ENCODE measurements around the gene OGFR.

Gene OGFR

DNA sequence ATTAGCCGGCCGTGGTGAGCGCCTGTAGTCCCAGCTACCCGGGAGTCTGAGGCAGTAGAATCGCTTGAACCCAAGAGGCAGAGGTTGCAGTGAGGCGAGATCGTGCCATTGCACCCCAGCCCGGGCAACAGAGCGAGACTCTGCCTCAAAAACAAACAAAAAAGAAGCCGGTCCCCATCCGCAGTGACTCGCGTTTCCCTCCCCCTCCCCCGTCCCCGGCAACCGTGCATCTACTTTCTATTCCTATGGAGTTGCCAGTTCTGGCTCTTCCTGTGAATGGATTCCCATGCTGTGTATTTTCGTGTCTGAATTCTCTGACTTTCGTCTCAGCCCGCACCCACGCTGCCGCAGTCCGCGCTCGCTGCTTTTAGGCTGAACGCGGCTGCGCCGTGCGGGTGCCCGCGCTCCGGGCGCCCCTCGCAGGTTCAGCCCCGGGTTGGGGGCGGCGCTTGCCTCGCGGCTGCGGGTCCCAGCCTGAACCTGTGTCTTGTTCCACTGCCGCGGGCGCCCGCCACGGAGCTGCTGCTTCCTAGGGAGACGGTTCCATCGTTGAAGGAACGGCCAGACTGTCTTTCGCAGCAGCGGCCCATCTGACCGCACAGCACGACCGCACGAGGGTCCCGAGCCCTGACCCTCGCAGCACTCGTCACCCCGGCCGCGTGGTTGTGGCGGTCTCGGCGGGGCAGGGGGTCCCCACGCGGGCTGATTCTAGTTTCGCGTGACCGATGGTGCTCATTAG is 9.4 kb upstream of the OGFR start:
- TF ChIP-seq, protein P1, sequence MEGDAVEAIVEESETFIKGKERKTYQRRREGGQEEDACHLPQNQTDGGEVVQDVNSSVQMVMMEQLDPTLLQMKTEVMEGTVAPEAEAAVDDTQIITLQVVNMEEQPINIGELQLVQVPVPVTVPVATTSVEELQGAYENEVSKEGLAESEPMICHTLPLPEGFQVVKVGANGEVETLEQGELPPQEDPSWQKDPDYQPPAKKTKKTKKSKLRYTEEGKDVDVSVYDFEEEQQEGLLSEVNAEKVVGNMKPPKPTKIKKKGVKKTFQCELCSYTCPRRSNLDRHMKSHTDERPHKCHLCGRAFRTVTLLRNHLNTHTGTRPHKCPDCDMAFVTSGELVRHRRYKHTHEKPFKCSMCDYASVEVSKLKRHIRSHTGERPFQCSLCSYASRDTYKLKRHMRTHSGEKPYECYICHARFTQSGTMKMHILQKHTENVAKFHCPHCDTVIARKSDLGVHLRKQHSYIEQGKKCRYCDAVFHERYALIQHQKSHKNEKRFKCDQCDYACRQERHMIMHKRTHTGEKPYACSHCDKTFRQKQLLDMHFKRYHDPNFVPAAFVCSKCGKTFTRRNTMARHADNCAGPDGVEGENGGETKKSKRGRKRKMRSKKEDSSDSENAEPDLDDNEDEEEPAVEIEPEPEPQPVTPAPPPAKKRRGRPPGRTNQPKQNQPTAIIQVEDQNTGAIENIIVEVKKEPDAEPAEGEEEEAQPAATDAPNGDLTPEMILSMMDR (conservative IDR thresholded peaks at IDR 0.05; ENCODE audit: low read depth, low read length) = no peak
- H3K4me3 ChIP-seq (ENCODE audit: low read depth, low read length) = peak overlapping the region; percentile 74
- DNase-seq (ENCODE audit: low read depth) = peak; percentile 59

DNA sequence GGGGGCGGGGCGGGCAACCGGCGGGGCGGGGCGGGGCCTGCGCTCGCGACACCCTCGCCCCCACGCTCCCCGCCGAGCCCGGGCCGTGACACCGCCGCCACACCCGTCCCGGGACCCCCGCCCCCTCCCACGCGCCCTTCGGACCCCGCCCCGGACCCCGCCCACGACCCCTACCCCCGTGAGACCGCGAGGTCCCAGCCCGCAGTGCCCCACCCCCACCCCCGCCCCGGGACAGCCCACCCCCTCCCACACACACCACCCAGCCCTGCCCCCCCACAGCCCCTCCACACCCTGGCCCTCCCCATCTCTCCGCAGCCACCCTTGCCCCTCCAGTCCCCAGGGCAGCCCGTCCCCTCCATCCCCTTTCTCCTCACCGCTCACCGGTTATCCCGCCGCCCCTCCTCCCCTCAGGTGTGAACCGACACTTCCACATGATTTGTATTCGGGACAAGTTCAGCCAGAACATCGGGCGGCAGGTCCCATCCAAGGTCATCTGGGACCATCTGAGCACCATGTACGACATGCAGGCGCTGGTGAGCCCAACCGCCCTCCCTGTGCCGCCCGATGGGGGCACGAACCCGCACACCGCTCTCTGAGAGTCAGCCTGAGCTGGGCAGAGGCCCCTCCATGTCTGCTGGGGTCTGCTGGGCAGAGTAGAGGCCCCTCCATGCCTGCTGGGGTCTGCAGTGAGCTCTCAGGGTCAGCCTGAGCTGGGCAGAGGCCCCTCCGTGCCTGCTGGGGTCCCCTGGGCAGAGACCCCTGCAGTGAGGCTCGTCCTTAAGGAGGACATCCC is 7.7 kb upstream of the OGFR start:
- peak overlapping the region; percentile 74 for H3K4me3 ChIP-seq (ENCODE audit: low read depth, low read length)
- no peak for DNase-seq (ENCODE audit: low read depth)
- TF ChIP-seq, protein P1 (conservative IDR thresholded peaks at IDR 0.05; ENCODE audit: low read depth, low read length) = no peak

DNA sequence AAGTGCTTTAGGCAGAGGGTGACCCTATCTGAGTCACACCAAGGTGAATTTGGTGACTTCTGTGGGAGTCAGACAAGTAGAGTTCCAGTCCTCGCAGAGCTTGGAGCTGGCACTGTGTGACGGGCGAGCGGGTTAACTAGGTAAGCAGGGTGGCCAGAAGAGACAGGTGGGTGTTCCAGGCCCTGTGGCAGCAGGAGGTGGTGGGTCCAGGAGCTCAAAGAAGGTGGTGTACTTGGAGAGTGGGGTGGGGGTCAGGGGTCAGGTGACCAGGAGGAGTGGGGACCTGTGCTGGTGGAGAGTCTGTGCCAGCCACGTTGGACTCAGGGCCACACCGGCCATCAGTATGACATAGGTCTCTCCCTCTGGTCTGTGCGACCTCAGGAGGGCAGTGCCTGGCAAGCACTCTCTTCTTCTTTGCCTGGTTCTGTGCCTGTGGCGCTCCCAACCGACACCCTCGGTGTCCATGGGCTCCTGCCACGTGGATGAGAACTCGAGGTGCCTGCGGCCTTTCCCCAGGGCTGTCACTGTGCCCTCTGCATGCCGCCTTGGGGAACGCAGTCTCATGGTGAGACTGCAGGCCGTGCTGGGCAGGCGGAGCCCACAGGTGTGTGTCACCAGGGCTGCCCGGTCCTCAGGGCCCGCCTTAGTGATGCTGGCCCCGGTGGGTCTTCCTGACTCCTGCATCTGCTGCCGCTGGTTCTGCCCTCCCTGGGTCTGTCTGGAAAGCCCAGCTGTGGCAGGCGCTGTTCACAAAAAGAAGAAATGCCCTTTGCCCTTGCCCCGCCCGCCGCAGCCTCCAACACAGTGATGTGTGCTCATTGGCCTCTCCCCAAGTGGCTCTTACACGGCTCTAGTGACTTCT is 6.7 kb upstream of the OGFR start:
- TF ChIP-seq, protein P1 (conservative IDR thresholded peaks at IDR 0.05; ENCODE audit: low read depth, low read length) = no peak
- H3K4me3 ChIP-seq (ENCODE audit: low read depth, low read length) = peak overlapping the region; percentile 74
- no peak for DNase-seq (ENCODE audit: low read depth)

DNA sequence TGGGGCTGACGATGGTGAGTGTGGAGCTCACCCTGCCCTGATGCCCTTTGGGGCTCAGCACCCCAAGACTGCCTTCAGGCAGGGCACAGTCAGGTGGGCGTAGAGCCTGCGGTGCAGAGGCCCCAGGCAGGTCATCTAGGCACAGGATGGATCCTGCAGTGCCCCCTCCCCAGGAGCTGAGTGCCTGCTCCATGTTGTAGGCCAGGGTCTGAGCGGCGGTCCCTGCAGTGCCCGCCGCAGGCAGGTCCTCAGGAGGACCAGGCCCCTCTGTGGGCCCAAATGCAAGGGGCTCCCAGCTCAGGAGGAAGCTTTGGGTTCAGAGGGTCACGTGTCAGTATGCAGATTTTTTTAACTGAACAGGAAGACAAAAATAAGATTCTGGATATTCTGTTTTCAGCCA is 5.6 kb upstream of the OGFR start:
- no peak overlapping the region for H3K4me3 ChIP-seq (ENCODE audit: low read depth, low read length)

DNA sequence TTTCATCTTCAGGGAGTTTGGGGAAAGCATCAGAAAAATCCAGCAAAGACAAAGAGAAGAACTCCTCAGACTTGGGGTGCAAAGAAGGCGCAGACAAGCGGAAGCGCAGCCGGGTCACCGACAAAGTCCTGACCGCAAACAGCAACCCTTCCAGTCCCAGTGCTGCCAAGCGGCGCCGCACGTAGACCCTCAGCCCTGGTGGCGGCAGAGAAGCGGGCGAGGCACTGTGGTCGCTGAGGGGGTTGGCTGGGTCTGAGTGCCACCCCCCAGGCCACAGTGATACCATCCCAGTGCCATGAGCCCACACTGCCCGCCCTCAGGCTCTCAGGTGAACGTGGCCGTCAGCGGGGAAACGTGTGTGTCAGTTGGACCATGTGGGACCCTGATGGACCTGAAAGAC is 5.2 kb upstream of the OGFR start:
- no peak overlapping the region for H3K4me3 ChIP-seq (ENCODE audit: low read depth, low read length)
- no peak for DNase-seq (ENCODE audit: low read depth)
- TF ChIP-seq, protein P1 (conservative IDR thresholded peaks at IDR 0.05; ENCODE audit: low read depth, low read length) = no peak

More for the DNA sequence above, 5.6 kb upstream of the OGFR start:
- no peak for DNase-seq (ENCODE audit: low read depth)
- TF ChIP-seq, protein P1 (conservative IDR thresholded peaks at IDR 0.05; ENCODE audit: low read depth, low read length) = no peak

DNA sequence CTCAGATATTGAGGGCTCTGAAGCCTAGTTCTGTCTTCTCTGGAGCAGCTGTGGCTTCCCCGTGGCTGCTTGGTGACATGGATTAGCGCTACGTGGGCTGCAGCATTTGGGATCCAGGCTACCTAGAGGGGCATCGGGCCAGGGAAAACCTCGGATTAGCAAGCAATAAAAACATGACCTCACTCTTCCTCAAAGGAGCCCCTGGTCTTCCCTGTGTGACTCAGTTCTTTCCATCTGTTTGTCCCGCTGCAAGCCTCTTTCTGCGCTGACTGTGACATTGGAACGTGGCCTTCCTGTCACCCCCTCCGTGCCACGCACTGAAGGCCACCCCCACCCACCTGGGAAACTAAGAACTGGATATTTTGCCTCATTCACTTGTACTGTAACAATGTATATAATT is 4.8 kb upstream of the OGFR start:
- TF ChIP-seq, protein P1 (conservative IDR thresholded peaks at IDR 0.05; ENCODE audit: low read depth, low read length) = no peak
- no peak overlapping the region for H3K4me3 ChIP-seq (ENCODE audit: low read depth, low read length)
- no peak for DNase-seq (ENCODE audit: low read depth)

Measured in choroid plexus epithelial cell (primary cell).